HAP-1 (cell line): Measurements from ENCODE around the gene SLC30A1.

Experiments
- DNase-seq, 2 experiments: peaks; one replicate each; pipeline ENCODE4 v3.0.0-alpha.2; 2016 to 2020; ENCODE audit warnings: low spot score in 2 of 2
- H3K27me3 ChIP-seq: fragments of 250-450 bp; sonication (Bioruptor Pico); 2 replicates; pipeline ENCODE4 v1.5.1; 2020; ENCODE audit warnings: low read depth, mild to moderate bottlenecking, moderate library complexity
- H3K36me3 ChIP-seq: fragments of 250-450 bp; sonication (Bioruptor Pico); replicated peaks from 2 replicates; pipeline ENCODE4 v1.5.1; 2020; ENCODE audit warnings: mild to moderate bottlenecking
- H3K4me1 ChIP-seq: fragments of 250-450 bp; sonication (Bioruptor Pico); 2 replicates; pipeline ENCODE4 v1.5.1; 2020; ENCODE audit warnings: mild to moderate bottlenecking
- H3K4me3 ChIP-seq: fragments of 250-450 bp; sonication (Bioruptor Pico); 2 replicates; pipeline ENCODE4 v1.5.1; 2020; ENCODE audit warnings: mild to moderate bottlenecking, moderate library complexity
- H3K9me3 ChIP-seq: fragments of 250-450 bp; sonication (Bioruptor Pico); 2 replicates; pipeline ENCODE4 v1.5.1; 2020; ENCODE audit warnings: mild to moderate bottlenecking, moderate library complexity
- in situ Hi-C: fragments of 300-500 bp; cut with MboI; formaldehyde crosslinking; loops from 3 replicates; pipeline ENCODE4 v1.14.3; 2020; ENCODE audit warnings: low sequenced_read_pairs, inconsistent platforms, mixed read lengths

Gene SLC30A1

DNA sequence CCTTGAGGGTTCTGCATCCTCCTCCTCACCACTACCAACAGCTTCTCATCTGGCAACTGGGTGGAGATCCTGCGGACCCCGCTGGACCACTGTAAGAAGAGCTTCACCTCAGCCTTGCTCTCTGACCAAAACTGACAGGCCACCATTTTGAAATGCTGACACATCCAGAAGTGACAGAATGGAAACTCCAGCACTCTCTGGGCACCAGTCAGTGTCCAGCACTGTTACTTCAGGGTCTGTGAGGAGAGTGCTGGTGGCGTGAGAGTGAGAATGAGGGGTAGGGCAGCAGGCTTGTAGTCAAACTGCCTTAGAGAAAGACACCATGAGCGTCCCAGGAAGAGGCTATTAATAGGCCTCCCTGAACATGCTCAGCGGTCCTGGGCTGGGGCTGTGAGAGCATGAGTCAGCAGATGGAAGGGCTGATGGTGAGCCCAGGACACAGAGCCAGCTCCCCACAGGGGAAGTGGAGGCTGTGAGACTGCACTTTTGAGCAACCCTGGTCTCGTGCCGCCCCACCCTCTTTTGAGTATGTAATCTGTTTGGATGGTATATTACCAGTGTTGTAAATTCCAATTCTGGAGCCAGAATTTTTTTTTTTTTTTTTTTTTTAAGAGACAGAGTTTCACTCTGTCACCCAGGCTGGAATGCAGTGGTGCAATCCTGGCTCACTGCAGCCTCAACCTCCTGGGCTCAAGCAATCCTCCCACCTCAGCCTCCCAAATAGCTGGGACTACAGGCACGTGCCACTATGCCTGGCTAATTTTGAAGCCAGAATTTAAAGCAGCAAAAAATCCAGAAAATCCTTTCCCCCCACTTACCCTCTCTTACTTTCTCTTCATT is 34.4 kb upstream of the SLC30A1 start:
- in situ Hi-C loops = no loop called here
- Histone ChIP-seq H3K27me3 (no peaks in the 10 kb centered on the region), H3K4me3 (no peak overlapping the region), H3K9me3 (no peaks in the 10 kb centered on the region), H3K4me1 (no peaks in the 10 kb centered on the region), H3K36me3 (no peaks in the 10 kb centered on the region)
- DNase-seq = no peak

DNA sequence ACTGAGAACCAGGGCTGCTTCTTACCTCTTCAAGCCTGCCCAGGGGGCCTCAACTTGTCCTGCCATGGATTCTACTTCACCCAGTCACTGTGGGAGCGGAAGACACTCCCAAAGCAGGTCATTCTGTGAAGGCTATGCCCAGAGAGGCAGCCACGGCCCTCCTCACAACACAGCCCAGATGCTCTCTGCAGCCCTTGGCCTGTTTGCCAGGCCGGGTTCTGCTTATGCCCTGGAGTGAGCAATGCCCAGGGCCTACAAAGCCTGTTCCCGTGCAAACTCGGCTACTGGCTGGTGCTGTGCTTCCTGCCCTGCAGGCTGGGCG is 33.8 kb upstream of the SLC30A1 start:
- Histone ChIP-seq H3K9me3 (no peaks in the 10 kb centered on the region), H3K4me3 (no peak overlapping the region), H3K36me3 (no peaks in the 10 kb centered on the region), H3K4me1 (no peaks in the 10 kb centered on the region), H3K27me3 (no peaks in the 10 kb centered on the region)
- DNase-seq = no peak
- in situ Hi-C loops = no loop called here

DNA sequence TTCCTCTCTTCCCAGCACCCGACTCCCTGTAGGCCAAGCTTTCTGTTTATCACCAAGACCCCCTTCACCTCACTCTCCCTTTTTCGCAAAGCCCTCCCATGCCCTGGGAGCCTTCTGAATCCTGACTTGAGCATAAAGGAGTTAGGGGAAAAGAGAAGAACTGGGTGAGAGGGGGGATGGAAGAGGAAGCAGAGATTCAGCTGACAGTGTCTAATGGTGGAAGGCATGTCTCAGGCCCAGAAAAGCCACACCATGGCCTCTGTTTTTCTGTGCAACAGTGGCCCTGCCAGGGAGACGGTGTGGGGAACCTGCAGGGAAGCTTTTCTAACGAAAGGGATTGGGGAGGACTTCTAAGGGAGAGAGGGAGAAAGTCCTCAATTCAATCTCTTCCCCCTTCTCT is 32.9 kb upstream of the SLC30A1 start:
- Histone ChIP-seq H3K9me3 (no peaks in the 10 kb centered on the region), H3K27me3 (no peaks in the 10 kb centered on the region), H3K36me3 (no peaks in the 10 kb centered on the region), H3K4me3 (no peak overlapping the region), H3K4me1 (no peaks in the 10 kb centered on the region)
- DNase-seq = no peak
- in situ Hi-C loops = no loop called here

DNA sequence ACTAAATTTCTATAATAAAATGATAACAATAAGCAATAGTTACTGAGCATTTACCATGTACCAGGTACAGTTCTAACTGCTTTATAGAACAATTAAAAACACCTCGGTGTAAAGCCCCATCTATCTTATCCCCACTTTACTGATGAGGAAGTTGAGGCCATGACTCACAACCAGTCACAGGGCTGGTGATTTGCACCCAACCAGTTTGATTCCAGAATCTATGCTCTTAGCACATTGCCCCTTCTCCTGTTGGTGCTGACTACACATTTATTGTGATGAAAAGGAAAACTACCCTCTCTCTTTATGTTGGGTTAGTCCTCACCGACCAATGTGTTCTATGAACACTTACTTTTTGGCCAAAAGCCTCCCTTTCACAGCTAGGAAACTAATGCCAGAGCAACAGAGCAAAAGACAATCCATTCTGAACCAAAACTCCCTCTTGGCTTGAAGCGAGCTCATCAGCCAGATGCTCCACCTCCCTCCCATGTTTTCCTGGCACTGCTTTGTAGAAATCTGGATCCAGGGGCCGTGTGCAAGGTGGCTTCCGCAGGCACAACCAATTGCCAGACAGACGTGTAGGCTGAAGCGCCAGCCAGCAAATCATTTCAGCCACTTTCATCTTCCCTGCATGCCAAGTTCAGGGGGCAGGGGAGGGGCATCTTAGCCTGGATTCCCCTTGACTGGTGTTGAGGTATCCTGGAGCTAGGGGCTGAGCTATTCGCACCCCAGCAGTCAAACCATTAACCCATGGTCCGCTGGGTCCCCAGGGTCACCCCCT is 32.0 kb upstream of the SLC30A1 start:
- in situ Hi-C loops = no loop called here
- Histone ChIP-seq H3K4me3 (no peak overlapping the region), H3K4me1 (no peaks in the 10 kb centered on the region), H3K27me3 (no peaks in the 10 kb centered on the region), H3K36me3 (no peaks in the 10 kb centered on the region), H3K9me3 (no peaks in the 10 kb centered on the region)
- no peak for DNase-seq

DNA sequence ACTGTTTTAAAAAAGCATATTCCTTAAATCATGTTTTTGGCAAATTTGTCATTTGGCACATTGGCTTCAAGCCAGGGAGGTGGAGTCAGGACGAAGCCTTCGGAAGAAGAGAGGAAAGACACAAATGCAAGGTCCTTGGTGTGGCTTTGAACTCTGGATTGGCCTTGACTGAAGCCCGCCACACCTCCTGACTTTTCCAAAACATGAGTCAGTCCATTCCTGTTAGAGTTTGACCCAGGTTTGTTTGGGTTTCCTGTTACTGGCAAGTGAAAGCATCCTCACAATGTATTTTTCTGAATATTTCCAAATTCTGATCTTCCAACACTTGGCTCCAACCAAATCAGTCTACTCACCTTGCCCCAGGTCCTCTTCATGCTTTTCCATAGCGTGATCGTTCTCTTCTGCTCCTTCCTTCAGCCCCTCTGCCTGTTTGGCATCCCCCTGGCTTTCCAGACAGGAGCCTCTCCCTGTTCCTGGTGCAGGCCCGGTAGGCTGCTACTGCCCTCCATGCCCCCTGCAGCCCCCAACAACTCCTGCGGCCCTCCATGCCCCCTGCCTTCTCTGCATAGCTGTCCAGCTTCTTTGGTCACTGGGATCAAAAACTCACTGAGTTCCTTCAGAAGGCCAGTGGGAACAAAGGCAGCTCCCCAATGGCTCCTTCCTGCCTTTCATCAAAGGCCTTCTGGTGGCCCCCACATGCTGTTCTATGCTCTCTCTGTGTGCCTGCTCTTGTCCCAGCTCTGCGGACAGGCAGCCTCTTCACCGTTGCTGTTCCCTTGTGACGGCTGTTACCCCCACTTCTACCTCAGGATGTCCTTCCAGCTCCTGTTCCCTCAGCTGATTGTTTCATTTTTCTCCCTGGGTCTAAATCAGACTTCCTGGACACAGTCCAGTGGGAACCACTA is 30.4 kb upstream of the SLC30A1 start:
- Histone ChIP-seq H3K4me1 (no peaks in the 10 kb centered on the region), H3K9me3 (no peaks in the 10 kb centered on the region), H3K27me3 (no peaks in the 10 kb centered on the region), H3K4me3 (no peak overlapping the region), H3K36me3 (no peaks in the 10 kb centered on the region)
- no peak for DNase-seq
- in situ Hi-C loops = no loop called here

DNA sequence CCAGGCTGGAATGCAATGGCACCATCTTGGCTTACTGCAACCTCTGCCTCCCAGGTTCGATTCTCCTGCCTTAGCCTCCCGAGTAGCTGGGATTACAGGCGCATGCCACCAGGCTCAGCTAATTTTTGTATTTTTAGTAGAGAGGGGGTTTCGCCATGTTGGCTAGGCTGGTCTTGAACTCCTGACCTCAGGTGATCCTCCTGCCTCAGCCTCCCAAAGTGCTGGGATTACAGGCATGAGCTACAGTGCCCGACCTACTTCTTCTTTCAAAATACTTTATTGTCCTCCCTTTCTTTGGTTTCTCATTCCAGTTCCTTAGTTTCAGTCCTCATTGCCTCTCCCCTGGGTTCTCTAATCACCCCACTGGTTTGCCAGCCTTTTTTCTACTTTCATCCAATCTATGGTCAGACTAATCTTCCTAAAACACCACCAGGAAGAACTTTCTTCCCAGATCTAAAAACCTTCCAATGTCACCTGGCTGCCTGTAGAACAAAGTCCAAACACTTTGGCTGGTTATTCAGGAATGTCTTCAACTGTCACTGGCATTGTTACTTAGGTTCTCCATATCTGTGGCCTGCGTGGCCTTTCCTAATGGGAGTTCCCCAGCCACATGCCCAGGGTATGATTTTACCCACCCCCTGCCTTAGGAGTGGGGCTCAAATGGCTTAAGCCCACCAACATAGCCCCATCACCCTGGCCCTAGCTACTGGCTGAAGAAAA is 29.0 kb upstream of the SLC30A1 start:
- Histone ChIP-seq H3K4me1 (no peaks in the 10 kb centered on the region), H3K27me3 (no peaks in the 10 kb centered on the region), H3K4me3 (no peak overlapping the region), H3K9me3 (no peaks in the 10 kb centered on the region), H3K36me3 (no peaks in the 10 kb centered on the region)
- in situ Hi-C loops = no loop called here
- DNase-seq = no peak

DNA sequence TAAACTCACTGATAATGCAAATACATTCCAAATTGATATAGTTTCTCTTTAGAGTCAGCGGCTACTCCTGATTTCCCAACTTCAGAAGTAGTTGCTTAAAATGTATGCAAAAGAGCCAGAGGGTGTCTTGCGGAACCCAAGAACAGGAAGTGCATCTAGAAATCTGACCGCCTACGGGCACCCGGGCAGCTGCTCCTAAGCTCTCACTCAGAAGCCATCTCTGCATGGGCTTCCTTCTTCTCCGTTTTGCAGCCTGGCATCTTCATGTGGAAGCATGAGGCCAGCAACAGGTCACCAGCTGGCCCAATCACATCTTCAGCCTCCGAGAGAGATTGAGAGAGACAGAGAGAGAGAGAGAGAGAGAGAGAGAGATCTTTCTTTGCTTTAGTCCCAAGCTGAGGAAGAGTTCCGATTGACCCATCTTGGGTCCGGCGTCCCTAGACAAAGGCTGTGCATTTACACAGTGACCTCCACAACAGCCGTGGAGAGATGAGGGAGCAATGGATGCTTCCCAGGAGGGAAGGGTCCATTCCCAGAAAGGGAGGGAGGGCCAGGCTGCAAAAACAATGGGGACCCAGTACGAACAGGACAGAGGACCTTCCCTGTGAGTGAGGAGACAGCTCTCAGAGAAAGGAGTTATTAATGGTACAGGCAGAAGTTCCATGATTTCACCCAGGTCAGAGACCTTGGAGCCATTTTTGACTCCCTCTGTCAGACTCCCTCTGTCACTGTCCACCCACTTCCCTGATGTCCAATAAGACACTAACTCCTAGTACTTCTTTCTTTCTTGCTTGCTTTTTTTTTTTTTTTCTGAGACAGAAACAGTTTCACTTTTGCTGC is 28.2 kb upstream of the SLC30A1 start:
- in situ Hi-C loops = no loop called here
- Histone ChIP-seq H3K36me3 (no peaks in the 10 kb centered on the region), H3K4me3 (no peak overlapping the region), H3K9me3 (no peaks in the 10 kb centered on the region), H3K4me1 (no peaks in the 10 kb centered on the region), H3K27me3 (no peaks in the 10 kb centered on the region)
- no peak for DNase-seq

DNA sequence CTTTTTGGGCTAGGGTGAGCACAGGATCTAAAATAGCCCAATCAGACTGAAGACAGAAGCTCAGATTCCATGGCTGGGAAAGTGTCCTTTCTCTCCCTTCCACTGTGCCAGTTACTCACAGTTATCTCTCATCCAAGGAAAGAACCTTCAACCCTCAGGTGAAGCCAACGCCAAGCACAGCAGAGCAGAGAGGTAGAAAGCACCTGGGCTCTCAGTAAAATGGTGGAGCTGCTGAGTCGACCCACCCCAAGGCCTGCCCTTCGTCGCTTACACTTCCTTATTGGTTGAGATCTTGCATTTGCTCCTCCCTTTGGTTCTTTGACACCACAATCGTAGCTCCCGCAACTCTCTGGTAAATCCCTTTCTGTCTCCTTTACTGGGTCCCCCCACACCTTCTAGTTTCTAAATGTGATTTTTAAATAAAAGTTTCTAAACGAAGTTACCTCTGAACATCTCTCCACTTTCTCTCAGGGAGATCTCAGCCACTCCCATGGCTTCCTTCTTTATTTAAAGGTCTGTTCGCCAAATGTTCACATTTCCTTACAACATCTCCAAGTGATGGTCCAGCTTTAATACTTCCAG is 27.5 kb upstream of the SLC30A1 start:
- Histone ChIP-seq H3K27me3 (no peaks in the 10 kb centered on the region), H3K4me3 (no peak overlapping the region), H3K9me3 (no peaks in the 10 kb centered on the region), H3K4me1 (no peaks in the 10 kb centered on the region), H3K36me3 (no peaks in the 10 kb centered on the region)
- in situ Hi-C loops = no loop called here
- no peak for DNase-seq

DNA sequence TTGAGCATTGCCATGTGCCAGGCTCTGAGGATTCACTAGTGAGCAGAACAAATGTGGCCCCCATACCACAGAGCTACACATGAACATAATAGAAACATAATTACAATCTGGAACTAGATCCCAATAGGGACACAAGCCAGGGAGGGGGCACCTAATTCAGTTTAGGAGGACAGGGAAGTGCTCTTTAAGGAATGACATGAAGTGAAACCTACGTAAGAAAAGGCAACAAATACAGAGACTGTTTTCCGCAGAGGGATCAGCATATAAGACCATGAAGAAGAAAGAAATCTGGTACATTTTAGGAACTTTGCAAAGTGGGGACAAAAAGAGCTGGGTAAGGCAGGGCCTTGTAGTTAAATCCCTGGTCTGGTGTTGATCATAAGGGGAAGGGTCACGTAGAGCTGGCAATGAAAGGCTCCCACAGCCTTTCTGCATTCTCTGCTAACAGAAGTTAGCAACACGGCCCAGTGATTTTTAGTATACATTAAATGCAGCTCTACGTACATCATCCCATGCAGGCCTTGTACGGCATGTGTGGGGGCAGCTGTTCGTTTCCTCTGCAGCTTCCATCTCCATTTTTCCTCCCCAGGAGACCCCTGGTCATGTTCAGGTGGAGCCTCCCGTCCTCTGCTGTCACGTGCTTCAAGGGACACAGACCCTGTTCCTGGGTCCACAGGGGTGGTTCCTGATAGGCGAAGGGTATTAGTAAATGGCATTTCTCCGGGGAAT is 26.8 kb upstream of the SLC30A1 start:
- no peak overlapping the region for H3K4me3 ChIP-seq
- in situ Hi-C loops = no loop called here
- no peaks in the 10 kb centered on the region for H3K36me3 ChIP-seq
- DNase-seq = no peak
- H3K4me1 ChIP-seq = no peaks in the 10 kb centered on the region
- H3K27me3 ChIP-seq = no peaks in the 10 kb centered on the region
- H3K9me3 ChIP-seq = no peaks in the 10 kb centered on the region

DNA sequence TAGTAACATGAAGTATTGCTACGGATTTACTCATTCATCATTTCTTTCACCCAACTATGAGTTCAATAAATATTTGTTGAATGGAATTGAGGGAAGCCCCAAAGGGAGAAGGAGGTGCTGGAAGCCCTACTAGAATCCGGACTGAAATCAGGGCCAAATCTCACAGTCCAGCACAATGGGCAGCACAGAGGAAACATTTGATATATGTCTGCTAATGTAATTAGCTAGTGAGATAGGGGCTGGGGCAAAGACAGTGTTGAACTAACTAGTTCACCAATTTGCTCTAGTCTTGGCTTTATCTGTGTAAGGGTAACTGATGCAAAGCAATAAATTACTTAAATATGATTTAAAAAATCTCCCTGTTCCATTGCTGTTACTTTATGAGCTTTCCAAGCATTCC is 26.1 kb upstream of the SLC30A1 start:
- no peak for DNase-seq
- Histone ChIP-seq H3K9me3 (no peaks in the 10 kb centered on the region), H3K4me1 (no peaks in the 10 kb centered on the region), H3K36me3 (no peaks in the 10 kb centered on the region), H3K27me3 (no peaks in the 10 kb centered on the region), H3K4me3 (no peak overlapping the region)
- in situ Hi-C loops = no loop called here

DNA sequence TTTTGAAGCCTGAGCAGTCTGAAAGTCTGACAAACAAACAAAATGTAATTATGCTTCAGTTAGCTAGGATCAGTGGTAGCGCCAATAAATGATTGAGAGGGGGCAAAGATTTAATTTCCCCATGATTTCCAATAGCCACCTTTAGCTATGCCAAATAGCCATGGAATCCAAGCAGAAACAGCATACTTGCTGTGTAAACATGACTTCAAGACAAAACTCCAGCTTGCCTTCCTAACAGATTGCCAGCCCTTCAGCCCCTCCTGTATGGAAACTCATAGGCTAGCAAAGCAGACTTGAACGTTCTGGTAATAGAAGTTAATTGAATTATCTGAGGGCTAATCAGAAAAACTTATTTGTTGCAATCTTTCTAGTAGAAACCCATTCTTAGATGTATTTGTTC is 25.6 kb upstream of the SLC30A1 start:
- no peak overlapping the region for H3K4me3 ChIP-seq
- no peak for DNase-seq
- H3K36me3 ChIP-seq = no peaks in the 10 kb centered on the region
- no peaks in the 10 kb centered on the region for H3K9me3 ChIP-seq
- no peaks in the 10 kb centered on the region for H3K27me3 ChIP-seq
- H3K4me1 ChIP-seq = no peaks in the 10 kb centered on the region
- in situ Hi-C loops = no loop called here

DNA sequence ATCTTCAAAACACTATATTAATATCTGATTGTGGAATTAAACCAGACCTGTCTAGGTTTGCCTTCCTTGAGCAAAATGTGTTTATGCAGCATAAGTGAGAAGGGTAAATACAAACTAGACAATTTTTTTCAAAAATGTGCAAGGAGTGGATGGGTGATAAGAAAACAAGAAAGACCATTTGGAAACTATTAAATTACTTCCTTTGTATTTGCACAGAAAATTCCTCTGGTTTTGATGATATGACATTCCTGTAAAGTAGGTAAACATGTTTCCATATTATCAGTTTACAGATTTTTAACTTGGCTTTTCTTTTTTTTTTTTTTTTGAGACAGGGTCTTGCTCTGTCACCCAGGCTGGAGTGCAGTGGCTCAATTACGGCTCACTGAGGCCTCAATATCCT is 24.8 kb upstream of the SLC30A1 start:
- in situ Hi-C loops = no loop called here
- no peaks in the 10 kb centered on the region for H3K9me3 ChIP-seq
- DNase-seq = no peak
- H3K4me1 ChIP-seq = no peaks in the 10 kb centered on the region
- no peak overlapping the region for H3K4me3 ChIP-seq
- no peaks in the 10 kb centered on the region for H3K27me3 ChIP-seq
- H3K36me3 ChIP-seq = no peaks in the 10 kb centered on the region
